Subcutaneous adipose tissue (tissue), 4 donors: Measurements from ENCODE around the gene NLRP10. TPM values are rescaled to one million over a fixed set of nuclear protein-coding genes. Genes with fewer than 3 reads are reported as not detected.

Source experiments
- CTCF ChIP-seq: fragments of 450-650 bp; IDR thresholded peaks from one replicate; pipeline ENCODE4 v1.5.1; 2016; ENCODE audit warnings: low read depth, mild to moderate bottlenecking, control low read depth, antibody characterized with exemption, moderate library complexity
- total RNA-seq, 4 donors: library from RNA; depleted of rRNA; stranded (reverse); fragments of >200 nt; gene quantifications; one replicate each; pipeline ENCODE4 v1.1.0, GENCODE V29; 2016

The NLRP10 gene
- total RNA-seq, 4 donors from 2014 or later: not detected

- no peak for TF ChIP-seq CTCF
Measured at GRCh38 chr11:7986768-7987559, 21.7 kb upstream of the NLRP10 start, which contains the start of gene EIF3F. EIF3F (plus strand) TSS chr11:7987337; CDS start chr11:7987353, 16 bp downstream.

- no peak for TF ChIP-seq CTCF
Measured at GRCh38 chr11:7983832-7984590, 18.8 kb upstream of the NLRP10 start.

- TF ChIP-seq CTCF: no peak
Measured at GRCh38 chr11:7982582-7983119, 17.4 kb upstream of the NLRP10 start.

- no peak for TF ChIP-seq CTCF
Measured at GRCh38 chr11:7981619-7982157, 16.4 kb upstream of the NLRP10 start.

- no peak for TF ChIP-seq CTCF
Measured at GRCh38 chr11:7977232-7977917, 12.1 kb upstream of the NLRP10 start.

- TF ChIP-seq CTCF: no peak
Measured at GRCh38 chr11:7974668-7975067, 9.4 kb upstream of the NLRP10 start.
